ENCODE data around the gene FLVCR1. TPM values are rescaled to one million over a fixed set of nuclear protein-coding genes. Genes with fewer than 3 reads are reported as not detected.
"Not testable (repeated sequence)": the region's sequence is repeated elsewhere in the genome, so short reads cannot be mapped to it uniquely, and the experiment has no call there.

FLVCR1 gene
- total RNA-seq (2014; rRNA removed; shearing (Covaris generic)), result 17.0 and 19.8 TPM in 2 replicates

DNA sequence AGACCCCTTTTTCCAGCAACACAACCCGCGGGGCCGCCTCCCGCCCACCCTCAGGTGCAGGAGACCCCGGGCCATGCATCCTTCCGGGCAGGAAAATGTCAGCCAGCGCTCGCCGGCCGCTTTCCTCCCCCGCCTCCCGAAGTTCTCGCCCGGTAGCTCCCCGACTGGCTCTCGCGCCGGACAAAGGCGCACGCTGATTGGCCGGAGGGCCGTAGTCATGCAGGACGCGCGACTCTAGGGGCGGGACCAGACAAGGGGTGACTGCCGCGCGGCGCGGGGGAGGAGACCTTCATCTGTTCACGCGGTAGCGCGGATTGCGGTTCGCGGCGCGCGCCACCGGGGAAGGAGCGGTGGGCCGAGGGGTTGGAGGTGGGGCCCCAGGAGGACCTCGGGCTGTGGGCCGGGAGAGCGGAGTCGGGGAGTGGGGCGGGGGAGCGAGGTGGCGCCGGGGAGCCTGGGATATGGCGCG lies at the start of gene FLVCR1:
TSS of gene FLVCR1 (plus strand) at position 284 of the 469 bp plus-strand sequence. CDS start at position 462, 178 bp downstream.
- peak; percentile 93 for DNase-seq (ENCODE audit: low spot score)

- DNase-seq (ENCODE audit: low spot score), result no peak
Observed at GRCh38 chr1:212814537-212815334, 43.3 kb upstream of the FLVCR1 start.

DNA sequence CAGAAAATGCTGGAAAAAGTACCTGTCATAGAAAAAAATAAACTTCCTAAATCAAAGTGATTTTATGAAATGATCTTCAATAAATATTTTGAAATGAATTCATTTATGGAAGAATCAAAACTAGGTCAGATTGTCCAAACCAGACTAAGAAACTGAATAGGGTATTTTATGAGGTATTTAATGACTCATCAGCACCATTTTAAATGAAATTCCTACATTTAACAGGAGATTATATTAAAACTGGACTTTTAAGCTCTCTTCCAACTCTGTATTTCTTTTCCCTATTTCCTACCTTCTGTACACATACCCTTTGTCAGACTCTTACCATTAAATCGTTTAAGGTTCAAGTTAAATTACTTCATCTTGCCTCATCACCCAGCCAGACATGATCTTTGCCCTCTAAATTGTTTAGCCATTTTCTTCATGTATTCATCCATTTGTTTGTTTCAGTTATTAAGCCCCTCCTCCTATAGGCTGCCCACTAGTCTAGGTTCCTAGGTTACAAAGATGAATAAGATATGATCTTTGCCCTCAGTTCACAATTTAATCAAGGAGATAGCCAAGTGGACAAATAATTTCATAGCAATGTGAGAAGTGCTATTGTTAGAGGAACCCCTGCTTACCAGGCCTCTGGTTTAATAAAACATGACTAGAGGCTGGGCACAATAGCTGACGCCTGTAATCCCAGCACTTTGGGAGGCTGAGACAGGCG lies 41.4 kb upstream of the FLVCR1 start:
- DNase-seq (ENCODE audit: low spot score), result no peak

- DNase-seq (ENCODE audit: low spot score), result no peak
Observed at GRCh38 chr1:212819726-212820125, 38.3 kb upstream of the FLVCR1 start.

DNA sequence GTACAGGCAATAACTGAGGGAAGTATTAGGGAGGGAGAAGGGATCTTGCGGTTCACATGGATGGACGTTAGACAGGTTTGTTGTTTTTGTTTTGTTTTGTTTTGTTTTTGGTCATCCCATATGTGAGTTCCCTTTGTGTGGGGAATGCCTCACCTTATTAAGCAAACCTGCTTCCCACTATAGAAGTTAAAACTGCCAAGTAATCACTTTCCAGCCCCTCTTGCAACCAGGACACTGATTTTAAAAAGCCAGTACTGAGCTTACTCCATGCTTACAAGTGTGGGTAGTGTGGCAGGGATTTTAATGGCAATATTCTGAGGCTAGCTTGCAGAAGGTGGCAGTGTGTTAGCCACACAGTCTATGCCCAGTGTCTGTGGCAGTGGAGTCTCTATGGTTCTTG lies 37.1 kb upstream of the FLVCR1 start:
- DNase-seq (ENCODE audit: low spot score), result no peak

DNA sequence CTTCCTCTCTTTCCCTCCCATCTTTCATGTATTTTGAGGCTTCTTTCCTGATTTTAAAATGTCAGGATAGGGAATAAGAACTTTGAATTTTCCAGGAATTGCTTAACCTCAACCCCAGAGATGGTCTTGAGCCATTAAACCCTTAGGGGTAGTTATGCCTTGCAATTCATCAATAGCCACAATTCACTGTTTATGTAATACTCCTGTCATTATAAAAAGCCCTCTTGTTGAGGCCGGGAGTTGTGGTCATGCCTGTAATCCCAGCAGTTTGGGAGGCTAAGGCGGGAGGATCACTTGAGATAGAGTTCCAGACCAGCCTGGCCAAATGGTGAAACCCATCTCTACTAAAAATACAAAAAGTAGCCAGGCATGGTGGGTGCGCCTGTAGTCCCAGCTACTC lies 35.1 kb upstream of the FLVCR1 start:
- no peak for DNase-seq (ENCODE audit: low spot score)

DNA sequence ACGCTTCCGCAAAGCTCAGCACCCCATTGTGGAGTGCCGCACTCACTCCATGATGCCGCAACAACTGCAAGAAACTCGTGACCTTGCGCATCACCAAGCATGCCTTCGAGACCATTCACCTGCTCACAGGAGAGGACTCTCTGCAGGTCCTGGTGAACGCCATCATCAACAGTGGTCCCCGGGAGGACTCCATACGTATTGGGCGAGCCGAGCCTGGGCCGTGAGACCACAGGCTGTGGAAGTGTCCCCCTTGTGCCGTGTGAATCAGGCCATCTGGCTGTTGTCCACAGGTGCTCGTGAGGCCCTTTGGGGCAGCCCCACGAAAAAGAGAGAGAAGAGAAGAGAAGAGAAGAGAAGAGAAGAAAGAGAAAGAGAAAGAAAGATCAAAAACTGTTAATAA lies 33.9 kb upstream of the FLVCR1 start:
- DNase-seq (ENCODE audit: low spot score), result no peak

GRCh38 chr1:212825798-212826452 lies 32.1 kb upstream of the FLVCR1 start:
- no peak for DNase-seq (ENCODE audit: low spot score)

DNA sequence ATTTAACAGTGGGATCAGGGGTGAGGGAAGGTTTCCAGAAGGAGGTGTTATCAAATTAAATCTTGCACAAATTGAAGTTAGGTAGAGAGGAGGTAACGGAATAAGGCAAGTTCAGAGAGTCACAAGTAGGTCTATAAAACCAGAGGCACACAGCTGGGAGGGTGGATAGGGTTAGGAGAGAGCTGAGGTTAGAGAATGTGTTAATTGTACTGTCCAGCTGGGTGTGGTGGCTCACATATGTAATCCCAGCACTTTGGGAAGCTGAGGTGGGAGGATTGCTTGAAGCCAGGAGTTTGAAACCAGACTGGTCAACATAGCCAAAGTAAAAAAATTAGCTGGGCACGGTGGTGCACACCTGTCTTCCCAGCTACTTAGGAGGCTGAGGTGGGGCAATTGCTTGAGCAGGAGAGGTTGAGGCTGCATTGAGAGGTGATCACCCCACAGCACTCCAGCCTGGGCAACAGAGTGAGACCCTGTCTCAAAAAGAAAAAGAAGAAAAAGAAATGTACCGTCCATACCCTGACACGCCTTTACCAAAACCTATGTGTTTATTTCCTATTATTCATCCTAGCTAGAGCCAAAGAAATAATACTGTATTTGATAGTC lies 30.8 kb upstream of the FLVCR1 start:
- no peak for DNase-seq (ENCODE audit: low spot score)

DNA sequence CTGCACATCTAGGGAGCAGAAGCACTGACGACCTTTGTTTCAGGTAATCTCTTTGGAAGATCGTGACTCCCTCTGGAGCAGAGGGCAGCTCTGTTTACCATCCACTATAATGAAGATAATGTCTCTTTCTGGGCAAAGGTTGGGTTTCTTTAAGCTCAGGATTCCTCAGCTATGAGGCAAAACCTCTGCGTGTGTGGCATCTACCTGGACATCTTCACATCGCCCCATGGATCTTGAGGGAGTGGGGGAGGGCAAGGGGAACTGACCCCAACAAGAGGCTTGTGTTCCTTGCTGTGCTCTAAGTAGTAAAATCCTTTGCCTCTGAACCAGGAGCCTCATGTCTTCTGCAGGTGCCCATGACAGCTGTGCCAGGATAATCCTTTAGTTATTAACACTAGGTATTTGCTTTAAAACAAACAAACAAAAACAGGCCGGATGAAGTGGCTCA lies 30.2 kb upstream of the FLVCR1 start:
- DNase-seq (ENCODE audit: low spot score), result no peak

DNA sequence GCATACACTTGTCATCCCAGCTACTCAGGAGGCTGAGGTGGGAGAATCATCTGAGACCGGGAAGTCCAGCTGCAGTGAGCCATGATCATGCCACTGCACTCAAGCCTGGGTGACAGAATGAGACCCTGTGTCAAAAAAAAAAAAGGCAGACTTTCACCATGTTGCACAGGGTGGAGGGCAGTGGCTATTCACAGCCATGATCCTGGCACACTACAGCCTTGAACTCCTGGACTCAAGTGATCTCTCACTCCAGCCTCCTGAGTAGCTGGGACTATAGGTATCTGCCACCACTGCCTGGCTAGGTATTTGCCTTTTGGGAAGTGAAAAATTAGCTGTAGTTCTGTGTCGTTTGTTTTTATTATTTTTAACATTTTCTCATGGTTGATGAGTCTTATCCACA lies 29.7 kb upstream of the FLVCR1 start:
- DNase-seq (ENCODE audit: low spot score), result no peak

DNA sequence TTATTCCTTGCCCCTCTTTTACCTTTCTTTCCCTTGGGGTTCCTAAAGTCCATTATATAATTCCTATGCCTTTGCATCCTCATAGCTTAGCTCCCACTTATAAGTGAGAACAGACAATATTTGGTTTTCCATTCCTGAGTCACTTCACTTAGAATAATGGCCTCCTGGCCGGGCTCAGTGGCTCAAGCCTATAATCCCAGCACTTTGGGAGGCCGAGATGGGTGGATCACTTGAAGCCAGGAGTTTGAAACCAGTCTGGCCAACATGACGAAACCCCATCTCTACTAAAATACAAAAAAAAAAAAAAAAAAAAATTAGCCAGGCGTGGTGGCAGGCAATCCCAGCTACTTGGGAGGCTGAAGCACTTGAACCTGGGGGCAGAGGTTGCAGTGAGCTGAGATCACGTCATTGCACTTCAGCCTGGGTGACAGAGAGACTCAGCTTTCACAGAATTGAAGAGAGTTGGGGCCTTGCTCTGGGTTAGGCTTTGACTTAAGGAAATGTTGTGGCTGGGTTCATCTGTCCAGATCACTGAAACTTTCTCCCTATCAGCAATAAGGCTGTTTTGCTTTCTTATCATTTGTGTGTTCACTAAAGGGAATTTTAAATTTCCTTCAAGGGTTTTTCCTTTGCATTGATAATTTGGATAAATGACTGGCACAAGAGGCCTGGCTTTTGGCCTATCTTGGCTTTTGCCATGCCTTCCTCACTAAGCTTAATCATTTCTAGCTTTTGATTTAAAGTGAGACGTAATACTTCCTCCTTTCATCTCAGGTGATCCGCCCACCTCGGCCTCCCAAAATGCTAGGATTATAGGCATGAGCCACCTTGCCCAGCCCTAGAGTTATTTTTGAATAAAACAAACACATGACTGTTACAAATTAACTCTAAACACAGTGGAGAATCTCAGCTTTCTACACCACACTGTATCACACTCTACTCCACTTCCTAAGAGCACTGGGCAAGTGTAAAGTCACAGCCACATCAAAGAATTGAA lies 24.6 kb upstream of the FLVCR1 start:
- DNase-seq (ENCODE audit: low spot score), result not testable (repeated sequence)

- DNase-seq (ENCODE audit: low spot score), result no peak
Observed at GRCh38 chr1:212838145-212838544, 19.9 kb upstream of the FLVCR1 start.

DNA sequence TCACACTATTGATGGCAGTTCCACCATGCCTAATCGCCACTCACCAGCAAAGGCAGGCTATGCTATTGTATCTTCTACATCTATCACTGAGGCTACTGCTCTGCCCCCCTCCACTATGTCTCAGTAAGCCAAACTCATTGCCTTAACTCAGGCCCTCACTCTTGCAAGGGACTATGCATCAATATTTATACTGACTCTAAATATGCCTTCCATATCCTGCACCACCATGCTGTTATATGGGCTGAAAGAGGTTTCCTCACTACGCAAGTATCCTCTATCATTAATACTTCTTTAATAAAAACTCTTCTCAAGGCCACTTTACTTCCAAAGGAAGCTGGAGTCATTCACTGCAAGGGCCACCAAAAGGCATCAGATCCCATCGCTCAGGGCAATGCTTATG lies 13.6 kb upstream of the FLVCR1 start:
- not testable (repeated sequence) for DNase-seq (ENCODE audit: low spot score)

DNA sequence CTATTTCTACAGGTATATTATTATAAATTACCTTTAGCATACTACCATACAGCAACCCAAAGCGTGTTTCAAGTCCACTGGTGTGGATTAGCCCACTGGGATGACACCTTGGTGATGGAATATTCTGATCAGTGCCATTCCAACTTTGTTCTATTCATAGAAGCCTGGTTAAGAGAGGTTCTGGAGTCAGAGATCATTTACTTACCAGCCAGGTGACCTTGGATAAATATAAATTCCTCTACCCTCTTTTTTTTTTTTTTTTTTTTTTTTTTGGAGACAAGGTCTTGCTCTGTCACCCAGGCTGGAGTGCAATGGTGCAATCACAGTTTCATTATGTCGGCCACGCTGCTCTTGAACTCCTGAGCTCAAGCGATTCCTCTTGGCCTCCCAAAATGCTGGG lies 10.5 kb upstream of the FLVCR1 start, which contains the start of gene SPATA45:
TSS of gene SPATA45 (minus strand) at position 101 of the 400 bp plus-strand sequence. CDS start 11,500 bp downstream, outside the sequence.
- DNase-seq (ENCODE audit: low spot score), result no peak

GRCh38 chr1:212852105-212852688 lies 5.9 kb upstream of the FLVCR1 start:
- no peak for DNase-seq (ENCODE audit: low spot score)

DNA sequence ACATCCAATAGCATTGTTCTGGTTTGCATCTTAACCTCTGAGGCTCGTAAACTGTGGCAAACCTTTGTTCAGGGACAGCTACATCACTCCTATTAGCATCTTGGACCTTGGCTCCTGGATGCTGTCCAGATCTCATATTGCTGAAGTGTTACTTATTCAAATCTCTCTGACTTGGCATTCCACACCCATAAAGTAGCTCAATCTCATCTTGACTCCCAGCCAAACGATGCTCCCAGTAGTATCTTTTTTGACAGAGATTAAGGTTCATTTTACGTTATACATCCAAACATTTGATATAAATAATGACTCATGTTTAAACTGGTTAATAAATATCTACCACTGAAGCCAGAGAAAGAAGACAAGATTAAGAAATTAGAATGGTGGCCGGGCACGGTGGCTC lies 4.4 kb upstream of the FLVCR1 start:
- DNase-seq (ENCODE audit: low spot score), result peak; percentile 14

- no peak for DNase-seq (ENCODE audit: low spot score)
Observed at GRCh38 chr1:212856755-212857154, 1.3 kb upstream of the FLVCR1 start.

- peak; percentile 29 for DNase-seq (ENCODE audit: low spot score)
Observed at GRCh38 chr1:212858461-212859265, 588 bp downstream of the FLVCR1 start.

Measured in A172 (cell line).